ENCODE measurements around the gene LYPLAL1. TPM values are rescaled to one million over a fixed set of nuclear protein-coding genes. Genes with fewer than 3 reads are reported as not detected.
A peak's percentile ranks its signal among the peaks of the same experiment; 100 is the strongest.
"Not testable (repeated sequence)": the region's sequence is repeated elsewhere in the genome, so short reads cannot be mapped to it uniquely, and the experiment has no call there.

Gene LYPLAL1
- polyA plus RNA-seq, 6 donors from 2014 or later = 59.0 to 101 (median 67.6) TPM

DNA sequence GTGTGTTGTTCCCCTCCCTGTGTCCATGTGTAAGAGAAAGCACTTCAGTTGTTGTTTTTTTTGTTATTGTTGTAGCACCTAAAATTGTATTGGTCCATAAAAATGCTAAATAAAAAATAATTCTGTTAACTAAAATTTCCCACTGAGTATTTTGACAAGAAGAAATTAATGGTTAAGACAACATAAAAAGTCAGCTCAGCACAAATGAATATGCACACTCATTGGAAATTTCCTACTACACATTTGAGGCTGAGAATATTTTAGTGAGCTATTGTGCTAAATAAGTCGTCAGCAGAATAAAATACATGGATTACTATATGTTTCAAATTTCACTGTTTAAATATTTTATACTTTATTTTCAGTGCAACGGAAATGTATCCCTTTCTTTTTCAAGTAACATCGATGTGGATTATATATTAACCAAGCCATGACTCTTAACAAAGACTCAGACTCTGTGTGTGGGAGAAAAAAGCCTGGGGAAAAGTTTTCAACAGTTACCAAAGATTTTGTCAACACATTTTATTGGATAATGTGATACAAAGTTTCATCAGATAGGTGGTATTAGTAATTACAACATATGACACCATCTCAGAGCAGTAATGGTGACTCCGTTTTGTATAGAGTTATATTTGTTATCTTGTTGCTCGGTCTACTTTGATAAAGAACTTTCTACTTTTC lies 63.4 kb downstream of the LYPLAL1 start:
- Mint-ChIP-seq H3K27ac (no peak overlapping the region), H3K4me3 (no peak overlapping the region), H3K36me3 (no peaks in the 10 kb centered on the region), H3K9me3 (no peaks in the 10 kb centered on the region), H3K27me3 (no peaks in the 10 kb centered on the region), H3K4me1 (no peaks in the 10 kb centered on the region)
- no peak for ATAC-seq (ENCODE audit: low read depth in 2 of 2)
- DNase-seq = no peak

DNA sequence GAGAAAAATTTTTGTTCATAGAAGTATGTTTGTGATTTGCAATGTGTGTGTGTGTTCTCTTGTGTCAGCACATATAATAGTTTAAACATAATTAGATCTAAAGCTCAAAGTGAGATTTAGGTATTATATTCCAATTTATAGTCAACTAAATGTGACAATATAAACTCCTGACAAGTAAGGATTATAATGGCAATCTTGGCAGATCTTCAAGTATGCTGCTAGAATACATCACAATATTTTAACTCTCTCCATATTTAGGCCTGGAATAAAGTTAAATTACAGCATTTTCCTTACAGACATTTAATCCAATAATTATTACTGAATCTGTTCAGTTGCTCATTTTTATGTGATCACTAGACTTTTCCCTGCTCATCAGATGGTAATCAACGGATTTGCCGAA lies 65.8 kb downstream of the LYPLAL1 start:
- no peak overlapping the region for H3K4me3 Mint-ChIP-seq
- no peak for DNase-seq
- no peak for ATAC-seq (ENCODE audit: low read depth in 2 of 2)
- no peaks in the 10 kb centered on the region for H3K4me1 Mint-ChIP-seq
- no peaks in the 10 kb centered on the region for H3K9me3 Mint-ChIP-seq
- no peaks in the 10 kb centered on the region for H3K36me3 Mint-ChIP-seq
- peak overlapping the region in 1 of 6 donors; percentile 15 for H3K27ac Mint-ChIP-seq
- no peaks in the 10 kb centered on the region for H3K27me3 Mint-ChIP-seq

DNA sequence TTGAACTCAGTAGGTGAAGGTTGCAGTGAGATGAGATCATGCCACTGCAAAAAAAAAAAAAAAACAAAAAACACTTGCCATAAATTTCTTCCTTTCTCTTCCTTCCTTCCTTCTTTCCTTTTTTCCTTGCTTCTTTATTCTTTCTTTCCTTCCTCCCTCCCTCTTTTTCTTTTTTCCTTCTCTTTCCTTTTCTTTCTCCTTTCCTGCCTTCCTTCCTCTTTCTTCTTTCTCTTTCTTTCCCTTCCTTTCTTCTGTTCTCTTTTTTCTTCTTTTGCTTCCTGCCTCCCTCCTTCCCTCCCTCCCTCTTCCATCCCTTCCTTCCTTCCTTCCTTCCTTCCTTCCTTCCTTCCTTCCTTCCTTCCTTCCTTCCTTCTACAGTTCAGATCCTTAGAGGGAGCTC lies 71.2 kb downstream of the LYPLAL1 start:
- no peaks in the 10 kb centered on the region for H3K4me1 Mint-ChIP-seq
- H3K4me3 Mint-ChIP-seq = peak overlapping the region in 1 of 8 donors; percentile 85
- no peaks in the 10 kb centered on the region for H3K27me3 Mint-ChIP-seq
- H3K27ac Mint-ChIP-seq = peak overlapping the region in 2 of 6 donors; percentile 65 to 88
- ATAC-seq (ENCODE audit: low read depth in 2 of 2) (no peak), DNase-seq (no peak)
- H3K36me3 Mint-ChIP-seq = peaks cover 0 to 10% of the 10 kb centered on the region in 2 donors
- H3K9me3 Mint-ChIP-seq = peaks cover 0 to 5% (median 0%) of the 10 kb centered on the region in 7 donors

DNA sequence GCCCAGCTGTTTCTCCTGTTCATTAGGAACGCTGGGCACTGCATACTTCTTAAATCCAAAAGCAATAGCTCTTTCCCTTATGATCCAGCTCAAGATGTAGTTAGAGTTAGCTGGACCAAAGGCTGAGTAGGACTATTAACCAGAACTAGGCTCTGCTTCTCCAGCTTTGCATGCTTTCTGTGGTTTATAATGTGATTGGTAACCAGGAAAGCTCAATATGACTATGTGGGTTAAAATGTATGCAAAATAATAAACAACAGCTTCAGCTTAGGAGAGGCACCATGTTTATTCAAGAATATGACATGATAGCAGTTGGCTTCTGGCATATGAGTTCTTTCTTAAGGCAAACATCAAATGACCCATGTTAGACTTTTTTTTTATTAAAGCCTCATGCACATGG lies 73.8 kb downstream of the LYPLAL1 start:
- Mint-ChIP-seq H3K27me3 (no peaks in the 10 kb centered on the region), H3K4me3 (no peak overlapping the region), H3K27ac (no peak overlapping the region), H3K9me3 (peaks cover 0 to 15% (median 6%) of the 10 kb centered on the region in 7 donors), H3K4me1 (no peaks in the 10 kb centered on the region), H3K36me3 (peaks cover 9 to 17% of the 10 kb centered on the region in 2 donors)
- ATAC-seq (ENCODE audit: low read depth in 2 of 2) (no peak), DNase-seq (no peak)

DNA sequence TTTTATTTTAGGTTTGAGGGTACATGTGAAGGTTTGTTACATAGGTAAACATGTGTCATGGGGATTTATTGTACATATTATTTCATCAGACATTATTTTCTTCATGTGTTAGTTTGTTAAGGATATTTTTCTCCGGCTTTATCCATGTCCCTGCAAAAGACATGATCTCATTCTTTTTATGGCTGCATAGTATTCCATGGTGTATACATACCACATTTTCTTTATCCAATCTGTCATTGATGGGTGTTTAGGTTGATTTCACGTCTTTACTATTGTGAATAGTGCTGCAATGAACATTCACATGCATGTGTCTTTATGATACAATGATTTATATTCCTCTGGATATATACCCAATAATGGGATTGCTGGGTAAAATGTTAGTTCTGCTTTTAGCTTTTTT lies 76.8 kb downstream of the LYPLAL1 start:
- H3K4me1 Mint-ChIP-seq; DNase-seq; H3K4me3 Mint-ChIP-seq; H3K27ac Mint-ChIP-seq; ATAC-seq (ENCODE audit: low read depth in 2 of 2); H3K27me3 Mint-ChIP-seq: not testable (repeated sequence)
- Mint-ChIP-seq H3K36me3 (peaks cover 27 to 30% of the 10 kb centered on the region in 2 donors), H3K9me3 (peaks cover 0 to 26% (median 12%) of the 10 kb centered on the region in 7 donors)

DNA sequence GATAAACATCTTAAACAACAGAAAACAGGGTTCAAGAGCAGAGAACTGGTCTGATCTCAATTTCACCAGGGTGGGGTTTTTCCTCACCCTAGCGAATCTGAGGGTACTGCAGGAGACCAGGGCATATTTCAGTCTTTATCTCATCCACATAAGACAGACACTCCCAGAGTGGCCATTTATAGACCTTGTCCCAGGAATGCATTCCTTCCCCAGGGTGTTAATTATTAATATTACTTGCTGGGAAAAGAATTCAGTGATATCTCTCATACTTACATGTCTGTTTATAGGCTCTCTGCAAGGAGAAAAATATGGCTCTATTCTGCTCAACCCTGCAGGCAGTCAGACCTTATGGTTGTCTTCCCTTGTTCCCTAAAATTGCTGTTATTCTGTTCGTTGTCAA lies 84.1 kb downstream of the LYPLAL1 start:
- Mint-ChIP-seq H3K4me3 (no peak overlapping the region), H3K36me3 (peaks cover 46 to 51% of the 10 kb centered on the region in 2 donors), H3K27me3 (no peaks in the 10 kb centered on the region), H3K9me3 (peaks cover 4 to 48% (median 35%) of the 10 kb centered on the region in 7 donors), H3K27ac (no peak overlapping the region), H3K4me1 (peaks cover 0 to 5% (median 0%) of the 10 kb centered on the region in 3 donors)
- ATAC-seq (ENCODE audit: low read depth in 2 of 2) = no peak
- DNase-seq = no peak

DNA sequence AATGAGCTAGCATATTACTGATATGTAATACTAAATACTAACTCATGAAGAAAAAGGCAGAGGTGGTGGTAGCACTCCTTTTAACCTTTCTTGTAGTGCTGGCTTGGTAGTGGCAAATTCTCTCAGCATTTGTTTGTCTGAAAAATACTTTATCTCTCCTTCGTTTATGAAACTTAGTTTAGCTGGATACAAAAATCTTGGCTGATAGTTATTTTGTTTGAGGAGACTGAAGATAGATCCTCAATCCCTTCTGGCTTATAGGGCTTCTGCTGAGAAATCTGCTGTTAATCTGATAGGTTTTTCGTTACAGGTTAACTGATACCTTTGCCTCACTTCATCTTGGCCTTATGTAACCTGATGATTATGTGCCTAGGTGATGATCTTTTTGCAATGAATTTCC lies 87.8 kb downstream of the LYPLAL1 start:
- H3K27me3 Mint-ChIP-seq = no peaks in the 10 kb centered on the region
- ATAC-seq (ENCODE audit: low read depth in 2 of 2) (no peak), DNase-seq (no peak)
- peaks cover 4 to 53% (median 28%) of the 10 kb centered on the region in 7 donors for H3K9me3 Mint-ChIP-seq
- H3K4me1 Mint-ChIP-seq = no peaks in the 10 kb centered on the region
- no peak overlapping the region for H3K4me3 Mint-ChIP-seq
- peaks cover 28 to 32% of the 10 kb centered on the region in 2 donors for H3K36me3 Mint-ChIP-seq
- no peak overlapping the region for H3K27ac Mint-ChIP-seq
